WI38 (cell line): ENCODE data around the gene CPEB1.

Source experiments
- H3K4me3 ChIP-seq: 2 replicates; pipeline ENCODE4 v1.5.1; 2011; ENCODE audit warnings: low read depth, mild to moderate bottlenecking, control low read depth, low read length
- TF ChIP-seq, protein P1 (sequence below): IDR thresholded peaks from 2 replicates; pipeline ENCODE4 v1.5.1; 2012; ENCODE audit warnings: low read depth, mild to moderate bottlenecking, control low read depth, low read length

The CPEB1 gene

GRCh38 chr15:82624008-82624407 lies 23.2 kb downstream of the CPEB1 start:
- TF ChIP-seq, protein P1, sequence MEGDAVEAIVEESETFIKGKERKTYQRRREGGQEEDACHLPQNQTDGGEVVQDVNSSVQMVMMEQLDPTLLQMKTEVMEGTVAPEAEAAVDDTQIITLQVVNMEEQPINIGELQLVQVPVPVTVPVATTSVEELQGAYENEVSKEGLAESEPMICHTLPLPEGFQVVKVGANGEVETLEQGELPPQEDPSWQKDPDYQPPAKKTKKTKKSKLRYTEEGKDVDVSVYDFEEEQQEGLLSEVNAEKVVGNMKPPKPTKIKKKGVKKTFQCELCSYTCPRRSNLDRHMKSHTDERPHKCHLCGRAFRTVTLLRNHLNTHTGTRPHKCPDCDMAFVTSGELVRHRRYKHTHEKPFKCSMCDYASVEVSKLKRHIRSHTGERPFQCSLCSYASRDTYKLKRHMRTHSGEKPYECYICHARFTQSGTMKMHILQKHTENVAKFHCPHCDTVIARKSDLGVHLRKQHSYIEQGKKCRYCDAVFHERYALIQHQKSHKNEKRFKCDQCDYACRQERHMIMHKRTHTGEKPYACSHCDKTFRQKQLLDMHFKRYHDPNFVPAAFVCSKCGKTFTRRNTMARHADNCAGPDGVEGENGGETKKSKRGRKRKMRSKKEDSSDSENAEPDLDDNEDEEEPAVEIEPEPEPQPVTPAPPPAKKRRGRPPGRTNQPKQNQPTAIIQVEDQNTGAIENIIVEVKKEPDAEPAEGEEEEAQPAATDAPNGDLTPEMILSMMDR, result no peak
- no peak overlapping the region for H3K4me3 ChIP-seq

- no peak overlapping the region for H3K4me3 ChIP-seq
Measured at GRCh38 chr15:82621970-82622369, 25.2 kb downstream of the CPEB1 start.

DNA sequence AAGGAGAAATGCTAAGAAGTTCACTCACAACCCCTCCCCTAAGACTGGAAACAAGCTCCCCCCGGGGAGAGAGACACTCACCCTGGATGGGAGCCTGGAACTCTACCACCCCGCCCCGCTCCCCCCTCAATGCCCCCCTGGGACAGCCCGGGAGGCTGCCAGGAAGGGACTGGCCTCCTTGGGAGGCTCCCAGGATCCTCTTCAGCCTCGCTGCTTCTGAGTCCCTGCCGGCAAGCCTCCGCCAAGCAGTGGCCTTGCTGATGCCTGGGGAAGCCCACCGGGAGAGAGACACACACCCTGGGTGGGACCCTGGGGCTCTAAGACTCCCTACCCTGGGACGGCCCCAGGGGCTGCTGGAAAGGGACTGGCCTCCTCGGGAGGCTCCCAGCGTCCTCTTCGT lies 33.4 kb downstream of the CPEB1 start:
- H3K4me3 ChIP-seq, result no peak overlapping the region
- TF ChIP-seq, protein P1, result no peak

More at GRCh38 chr15:82621970-82622369, 25.2 kb downstream of the CPEB1 start:
- TF ChIP-seq, protein P1, result no peak

- TF ChIP-seq, protein P1, result no peak
- no peak overlapping the region for H3K4me3 ChIP-seq
Measured at GRCh38 chr15:82611348-82611747, 35.8 kb downstream of the CPEB1 start.

DNA sequence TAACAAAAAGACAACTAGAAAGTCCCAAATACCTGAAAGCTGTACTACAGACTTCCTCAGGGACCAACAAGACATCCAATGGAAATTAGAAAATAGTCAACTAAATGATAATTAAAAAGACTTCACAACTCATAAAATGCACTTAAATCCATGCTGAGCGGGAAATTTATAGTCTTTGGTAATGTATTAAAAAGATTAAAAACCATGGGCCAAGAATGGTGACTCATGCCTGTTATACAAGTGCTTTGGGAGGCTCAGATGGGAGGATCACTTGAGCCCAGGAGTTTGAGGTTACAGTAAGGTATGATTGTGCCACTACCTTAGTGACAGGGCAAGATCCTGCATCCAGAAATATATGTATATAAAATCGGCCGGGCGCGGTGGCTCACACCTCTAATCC lies 45.0 kb downstream of the CPEB1 start:
- no peak overlapping the region for H3K4me3 ChIP-seq
- TF ChIP-seq, protein P1, result no peak

DNA sequence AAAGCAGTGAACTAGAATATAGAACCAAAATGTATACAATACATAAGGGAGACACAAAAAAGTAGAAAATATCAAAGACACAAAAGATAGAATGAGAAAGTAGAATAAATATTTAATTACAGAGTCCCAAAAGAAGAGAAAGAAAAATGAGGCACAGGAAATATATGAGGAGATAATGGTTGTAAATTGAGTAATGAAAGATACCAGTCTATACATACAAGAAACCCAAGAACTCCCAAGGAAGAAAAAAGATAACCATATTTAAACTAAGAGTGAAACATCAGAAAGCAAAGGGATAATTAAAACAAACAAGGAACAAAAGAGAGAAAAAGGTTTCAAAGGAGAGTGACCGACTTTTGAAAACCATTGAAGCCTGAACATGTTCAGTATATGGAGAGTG lies 47.3 kb downstream of the CPEB1 start:
- no peak overlapping the region for H3K4me3 ChIP-seq
- TF ChIP-seq, protein P1, result no peak

- H3K4me3 ChIP-seq, result no peak overlapping the region
- TF ChIP-seq, protein P1, result no peak
Measured at GRCh38 chr15:82597815-82598214, 49.3 kb downstream of the CPEB1 start.
